Fibroblast of mammary gland (primary cell): Measurements from ENCODE around the gene RAB14.
"Not testable (repeated sequence)": the region's sequence is repeated elsewhere in the genome, so short reads cannot be mapped to it uniquely, and the experiment has no call there.

Experiments used
- DNase-seq: peaks from one replicate; pipeline ENCODE4 v3.0.0-alpha.2; 2010; ENCODE audit warnings: low read depth
- H3K4me3 ChIP-seq: 2 replicates; pipeline ENCODE4 v1.5.1; 2011; ENCODE audit warnings: low read depth, mild to moderate bottlenecking, low read length, moderate library complexity; ENCODE audit not compliant: control insufficient read depth
- CTCF ChIP-seq: conservative IDR thresholded peaks from 2 replicates; pipeline ENCODE4 v1.5.1; 2011; ENCODE audit warnings: low read depth, low read length, inconsistent platforms; ENCODE audit not compliant: control insufficient read depth, insufficient read depth

RAB14 gene

GRCh38 chr9:121135642-121136041 lies 66.0 kb downstream of the RAB14 start:
- DNase-seq, result no peak
- H3K4me3 ChIP-seq, result no peak overlapping the region
- TF ChIP-seq CTCF, result no peak

GRCh38 chr9:121133104-121133816 lies 68.4 kb downstream of the RAB14 start:
- TF ChIP-seq CTCF, result no peak
- no peak overlapping the region for H3K4me3 ChIP-seq
- no peak for DNase-seq

- not testable (repeated sequence) for H3K4me3 ChIP-seq, DNase-seq
Observed at GRCh38 chr9:121129384-121129783, 72.3 kb downstream of the RAB14 start.
